KBM-7 (cell line): ENCODE data around the gene AATF.
A peak's percentile ranks its signal among the peaks of the same experiment; 100 is the strongest.

Experiments
- DNase-seq: peaks from one replicate; pipeline ENCODE4 v3.0.0-alpha.2; 2015
- in situ Hi-C: fragments of 300-500 bp; cut with MboI; formaldehyde crosslinking; loops from 2 replicates; pipeline ENCODE4 v1.14.3; 2020; ENCODE audit warnings: low sequenced_read_pairs, low pct_unique_long_range_greater_than_20kb, mixed read lengths

The AATF gene

DNA sequence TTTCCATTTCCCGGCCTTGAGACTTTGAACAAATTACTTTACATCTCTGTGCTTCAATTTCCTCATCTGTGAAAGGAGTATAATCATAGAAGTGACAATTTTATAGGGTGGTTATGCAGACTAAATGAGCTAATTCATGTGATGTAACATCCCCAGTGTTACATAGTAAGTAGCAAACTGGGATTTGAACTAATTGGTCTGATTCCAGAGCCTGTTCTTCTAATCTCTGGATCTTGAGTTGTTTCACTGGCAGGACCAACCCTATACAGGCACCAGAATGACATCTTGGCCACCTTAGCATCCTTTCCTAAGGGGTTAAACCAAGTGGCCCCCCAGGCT is 77.7 kb downstream of the AATF start:
- no peak for DNase-seq
- in situ Hi-C loops = no loop called here

DNA sequence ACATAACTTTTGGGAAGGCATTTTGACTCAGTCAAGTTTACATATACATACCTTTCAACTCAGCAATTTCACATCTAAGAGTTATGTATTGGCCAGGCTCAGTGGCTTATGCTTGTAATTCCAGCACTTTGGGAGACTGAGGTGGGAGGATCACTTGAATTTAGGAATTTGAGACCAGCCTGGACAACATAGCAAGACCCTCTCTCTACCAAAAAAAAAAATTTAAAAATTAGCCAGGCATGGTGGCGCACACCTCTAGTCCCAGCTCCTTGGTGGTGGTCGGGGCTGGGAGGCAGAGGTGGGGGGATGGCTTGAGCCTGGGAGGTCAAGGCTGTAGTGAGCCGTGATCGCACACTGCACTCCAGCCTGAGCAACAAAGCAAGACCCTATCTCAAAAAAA is 79.3 kb downstream of the AATF start:
- no peak for DNase-seq
- in situ Hi-C loops = no loop called here

DNA sequence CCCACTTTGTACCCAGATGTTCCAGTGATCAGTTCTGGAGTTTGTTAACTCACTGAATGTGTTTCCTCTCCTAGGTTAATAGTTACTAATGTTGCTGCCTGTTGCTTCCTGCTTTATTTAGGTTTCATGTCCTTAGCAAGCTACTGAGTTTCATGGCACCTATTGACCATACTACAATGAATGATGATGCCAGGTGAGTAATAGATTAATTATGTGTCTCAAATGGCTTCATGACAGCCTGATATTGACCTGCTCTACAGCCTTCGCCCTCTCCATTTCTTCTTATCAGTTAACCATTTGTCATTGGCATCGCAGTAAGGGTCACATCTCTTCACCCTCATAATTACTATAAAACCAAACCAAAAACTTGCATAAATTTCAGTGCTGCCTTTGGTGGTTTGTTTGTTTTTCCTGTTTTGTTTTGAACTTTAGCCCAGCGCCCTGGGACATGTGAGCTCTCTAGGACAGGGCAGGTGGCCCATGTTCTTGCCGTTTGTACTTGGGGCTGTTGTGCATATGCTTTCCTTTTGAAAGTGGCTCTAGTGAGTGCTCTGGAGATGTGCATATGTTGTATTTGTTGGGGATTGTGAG is 82.8 kb downstream of the AATF start:
- in situ Hi-C loops = no loop called here
- DNase-seq = no peak

DNA sequence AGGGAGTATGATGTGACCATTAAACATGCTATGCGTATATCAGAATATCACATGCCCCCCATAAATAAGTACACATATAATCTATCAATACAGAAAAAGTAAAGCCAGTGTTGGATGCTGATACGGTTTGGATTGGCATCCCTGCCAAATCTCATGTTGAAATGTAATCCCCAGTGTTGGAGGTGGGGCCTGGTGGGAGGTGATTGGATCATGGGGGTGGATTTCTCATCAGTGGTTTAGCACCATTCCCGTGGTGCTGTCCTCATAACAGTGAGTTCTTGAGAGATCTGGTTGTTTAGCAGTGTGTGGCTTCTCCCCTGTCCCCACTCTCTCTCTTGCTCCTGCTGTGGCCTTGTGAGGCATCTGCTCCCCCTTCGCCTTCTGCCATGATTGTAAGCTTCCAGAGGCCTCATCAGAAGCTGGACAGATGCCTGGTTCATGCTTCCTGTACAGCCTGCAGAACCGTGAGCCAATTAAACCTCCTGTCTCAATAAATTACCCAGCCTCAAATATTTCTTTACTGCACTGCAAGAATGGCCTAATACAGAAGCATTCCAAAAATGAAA is 88.9 kb downstream of the AATF start:
- in situ Hi-C loops = no loop called here
- DNase-seq = no peak

DNA sequence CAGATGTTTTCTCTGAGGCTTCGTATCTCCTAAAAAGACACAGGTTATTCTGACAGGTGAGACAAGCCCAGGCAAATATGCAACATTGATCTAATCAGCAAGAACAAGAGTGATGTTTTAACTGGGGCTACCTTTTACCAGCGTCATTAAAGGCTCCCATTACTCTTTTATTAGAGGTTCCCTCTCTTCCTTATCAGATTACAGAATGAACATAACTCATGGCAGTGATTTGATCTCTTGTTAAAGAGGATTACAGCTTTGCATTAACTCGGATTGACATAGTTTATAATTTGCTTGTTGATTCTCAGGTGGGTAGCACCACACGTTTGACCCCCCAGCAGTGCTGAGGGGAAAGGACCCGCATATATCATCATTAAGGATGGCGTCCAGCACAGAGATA is 90.5 kb downstream of the AATF start:
- DNase-seq = no peak
- in situ Hi-C loops = no loop called here

DNA sequence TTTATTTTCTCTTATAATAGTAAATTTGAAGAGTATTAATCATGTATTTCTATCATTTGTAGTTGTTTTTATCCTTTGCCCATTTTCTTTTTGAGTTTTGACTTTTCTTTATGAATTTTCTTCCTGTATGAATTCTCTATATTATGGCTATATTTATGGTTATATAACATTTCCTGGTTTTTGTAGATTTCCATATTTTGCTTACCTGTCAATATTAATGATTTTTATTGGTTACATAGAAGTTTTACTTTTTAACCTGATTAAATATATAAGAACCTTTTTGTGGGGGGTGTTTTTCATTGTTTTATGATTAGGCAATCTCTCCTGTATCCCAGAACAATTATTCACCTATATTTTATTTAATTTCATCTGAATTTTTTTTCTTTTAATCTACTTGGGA is 93.2 kb downstream of the AATF start:
- DNase-seq = no peak
- in situ Hi-C loops = no loop called here

DNA sequence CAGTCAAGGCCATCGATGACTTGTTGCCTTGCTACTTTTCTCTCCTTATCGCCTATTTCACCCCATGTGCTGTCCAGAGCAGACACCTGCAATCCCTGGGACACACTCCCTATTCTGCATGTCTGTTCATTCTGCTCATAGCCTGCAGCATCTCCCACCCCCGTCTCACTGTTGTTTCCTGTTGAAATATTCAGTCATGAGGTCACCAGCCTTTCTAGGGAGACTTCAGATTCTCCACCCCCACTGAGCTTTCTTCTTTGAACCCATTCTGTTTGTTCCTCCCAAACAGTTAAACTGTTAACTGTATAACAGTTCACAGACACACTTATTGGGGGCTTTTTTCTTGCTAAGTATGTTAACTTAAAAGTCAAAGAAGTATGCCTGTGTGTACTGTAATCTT is 94.4 kb downstream of the AATF start:
- DNase-seq = no peak
- in situ Hi-C loops = no loop called here

DNA sequence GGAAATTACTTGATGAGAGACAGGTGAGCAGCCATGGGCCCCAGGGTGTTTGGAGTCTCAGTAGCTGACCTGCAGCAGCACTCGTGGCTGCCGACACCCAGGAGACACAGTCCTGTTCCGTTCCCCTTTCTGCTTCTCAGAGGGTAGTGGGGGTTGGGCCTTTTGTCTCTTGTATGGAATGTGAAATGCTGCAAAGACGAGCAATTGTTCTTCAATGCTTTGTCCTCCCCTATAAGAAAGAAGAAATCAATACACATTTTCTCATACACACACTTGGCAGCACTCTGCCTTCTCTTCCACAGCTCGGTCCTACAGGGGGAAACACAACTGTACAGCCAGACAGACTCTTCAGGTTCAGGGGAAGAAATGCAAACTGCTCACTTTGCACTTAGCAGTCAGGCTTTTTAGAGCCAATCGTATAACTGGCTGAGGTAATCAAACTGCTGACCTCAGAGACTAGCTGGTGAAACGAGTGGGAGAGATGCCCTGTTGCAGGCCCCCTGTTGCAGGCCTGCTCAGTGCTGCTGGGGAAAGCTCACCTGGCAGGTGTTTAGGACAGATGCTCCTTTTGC is 96.7 kb downstream of the AATF start:
- no peak for DNase-seq
- in situ Hi-C loops = no loop called here

DNA sequence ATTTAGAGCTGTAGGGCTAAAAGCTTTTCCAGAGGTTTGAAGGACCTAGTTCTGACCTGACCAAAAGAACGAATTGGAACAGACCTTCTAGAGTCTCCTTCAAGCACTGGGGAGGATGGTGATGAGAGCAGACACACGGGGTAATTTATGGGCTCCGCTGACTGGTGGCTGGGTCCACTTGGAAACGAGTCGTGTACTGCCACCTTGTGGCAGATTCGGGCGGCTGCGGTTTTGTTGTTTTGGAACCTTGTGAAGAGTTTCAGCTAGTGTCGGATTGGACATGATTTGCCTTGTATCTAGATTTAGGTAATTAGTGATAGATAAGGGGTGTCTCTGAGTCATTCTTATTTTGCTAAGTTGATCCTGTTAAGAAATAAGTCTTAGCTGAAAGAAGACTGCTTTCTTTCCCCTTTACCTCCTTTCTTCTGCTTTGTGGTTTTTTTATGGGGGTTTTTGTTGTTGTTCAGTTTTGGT is 98.9 kb downstream of the AATF start:
- in situ Hi-C loops = no loop called here
- DNase-seq = peak; percentile 87

DNA sequence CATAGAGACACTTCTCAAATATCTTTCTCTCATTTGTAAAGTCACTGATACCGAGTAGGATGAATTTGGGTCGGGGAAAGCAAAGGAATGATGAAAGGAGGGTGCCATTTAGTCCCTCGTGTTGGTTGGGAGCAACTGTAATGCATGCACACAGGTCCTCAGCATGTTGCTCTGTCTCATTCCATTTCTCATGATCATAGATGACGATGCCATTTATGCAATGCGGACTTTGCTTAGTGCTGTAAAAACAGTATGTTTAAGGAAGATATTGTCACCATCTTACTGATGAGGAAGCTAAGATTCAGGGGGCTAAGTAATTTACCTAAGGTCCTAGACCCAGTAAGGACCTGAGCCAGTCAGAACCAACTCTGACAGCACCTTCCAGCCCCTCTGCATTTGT is 100.1 kb downstream of the AATF start:
- in situ Hi-C loops = no loop called here
- no peak for DNase-seq

DNA sequence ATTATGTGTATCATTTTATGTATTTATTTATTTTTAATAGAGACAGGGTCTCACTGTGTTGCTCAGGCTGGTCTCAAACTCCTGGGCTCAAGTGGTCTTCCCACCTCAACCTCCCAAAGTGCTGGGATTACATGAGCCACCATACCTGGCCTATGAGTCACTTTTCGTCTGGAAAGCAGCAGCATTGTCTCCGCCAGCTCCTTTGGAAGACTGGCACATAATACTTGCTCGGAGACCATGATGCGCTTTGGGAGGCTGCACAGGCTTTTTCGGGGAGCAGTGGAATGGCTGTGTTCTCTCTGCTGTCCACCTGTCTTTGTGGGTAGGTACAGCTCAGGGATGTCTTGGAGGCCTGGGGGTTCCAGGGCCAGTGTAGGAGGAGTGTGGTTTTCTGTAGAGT is 102.2 kb downstream of the AATF start:
- in situ Hi-C loops = loop anchor here (25.0 kb wide), 1 partner anchor 439 kb away; the partner anchor contains the start of gene MRM1
- no peak for DNase-seq

DNA sequence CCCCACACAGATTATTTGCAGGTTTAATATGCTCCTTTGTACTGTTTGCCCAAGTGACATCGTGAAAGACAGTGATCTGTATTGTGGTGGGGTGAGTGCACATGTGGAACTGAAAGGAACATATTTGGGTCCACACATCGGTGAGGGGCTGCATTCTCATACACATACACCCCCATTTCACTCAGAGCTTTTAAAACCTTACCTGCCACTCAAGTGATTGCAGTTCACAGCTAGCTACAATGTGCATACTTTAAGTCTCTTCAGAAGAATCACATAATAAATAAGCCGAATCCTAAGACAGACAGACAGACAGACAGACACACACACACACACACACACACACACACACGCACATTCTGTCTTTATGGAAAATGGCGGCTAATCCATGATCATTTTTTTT is 102.6 kb downstream of the AATF start:
- in situ Hi-C loops = loop anchor here (25.0 kb wide), 1 partner anchor 439 kb away; the partner anchor contains the start of gene MRM1
- no peak for DNase-seq

DNA sequence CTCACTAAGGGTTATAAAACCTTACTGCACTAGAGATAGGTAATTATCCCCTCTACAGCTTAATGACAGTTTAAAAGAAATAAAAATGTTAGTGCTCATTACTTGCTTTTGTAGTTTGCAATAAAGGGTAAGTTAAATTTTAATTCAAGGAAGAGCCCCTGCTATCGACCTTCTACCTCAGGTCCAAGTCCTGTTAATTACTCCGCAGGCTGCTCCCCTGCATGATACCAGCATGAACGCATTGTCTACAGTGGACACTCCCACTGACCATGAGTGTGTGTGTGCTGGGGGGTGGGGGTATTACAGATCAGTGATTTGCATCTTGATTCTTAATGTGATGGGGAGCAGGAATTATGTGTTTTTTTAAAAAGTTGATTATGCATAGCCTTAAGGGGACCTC is 103.1 kb downstream of the AATF start:
- no peak for DNase-seq
- in situ Hi-C loops = loop anchor here (25.0 kb wide), 1 partner anchor 440 kb away; the partner anchor contains the start of gene MRM1

DNA sequence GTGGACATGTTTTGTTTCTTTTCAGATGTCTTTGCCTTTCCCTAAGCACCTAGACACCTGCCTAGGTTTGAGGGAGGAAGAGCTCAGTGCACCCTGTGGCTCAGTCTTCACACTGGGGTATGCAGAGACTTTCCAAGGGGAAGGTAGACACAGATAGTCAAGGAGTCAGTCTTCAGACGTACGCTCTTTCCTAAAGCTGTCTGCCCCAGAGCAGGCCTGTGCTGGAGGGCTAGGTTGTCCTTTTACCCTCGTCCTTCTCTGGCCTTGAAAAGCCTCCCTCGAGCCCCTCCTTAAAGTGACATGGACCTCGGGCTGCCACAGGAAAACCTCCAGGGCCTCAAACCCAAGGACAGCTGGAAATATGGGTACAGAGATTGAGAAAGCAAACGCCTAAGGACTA is 103.7 kb downstream of the AATF start:
- in situ Hi-C loops = loop anchor here (25.0 kb wide), 1 partner anchor 440 kb away; the partner anchor contains the start of gene MRM1
- no peak for DNase-seq

DNA sequence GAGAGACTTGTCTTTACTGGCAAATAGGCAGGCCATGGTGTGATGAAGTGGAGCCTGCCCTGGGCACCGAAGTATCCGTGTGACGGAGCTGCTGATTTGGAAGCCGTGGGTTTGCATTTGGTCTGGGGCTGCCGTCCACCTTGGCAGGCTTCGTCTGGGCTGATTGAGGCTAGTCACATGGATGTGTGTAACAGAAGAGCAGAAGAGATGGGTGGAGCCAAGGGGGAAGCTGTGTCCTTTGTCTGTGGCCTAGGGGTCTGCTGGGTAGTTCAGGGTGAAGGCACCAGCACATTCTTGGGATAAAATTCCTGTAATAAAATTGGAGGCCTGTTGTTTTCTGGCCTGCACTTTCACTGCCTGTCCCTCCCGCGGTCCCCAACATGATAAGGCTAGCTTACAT is 106.1 kb downstream of the AATF start:
- DNase-seq = no peak
- in situ Hi-C loops = loop anchor here (25.0 kb wide), 1 partner anchor 443 kb away; the partner anchor contains the start of gene MRM1

DNA sequence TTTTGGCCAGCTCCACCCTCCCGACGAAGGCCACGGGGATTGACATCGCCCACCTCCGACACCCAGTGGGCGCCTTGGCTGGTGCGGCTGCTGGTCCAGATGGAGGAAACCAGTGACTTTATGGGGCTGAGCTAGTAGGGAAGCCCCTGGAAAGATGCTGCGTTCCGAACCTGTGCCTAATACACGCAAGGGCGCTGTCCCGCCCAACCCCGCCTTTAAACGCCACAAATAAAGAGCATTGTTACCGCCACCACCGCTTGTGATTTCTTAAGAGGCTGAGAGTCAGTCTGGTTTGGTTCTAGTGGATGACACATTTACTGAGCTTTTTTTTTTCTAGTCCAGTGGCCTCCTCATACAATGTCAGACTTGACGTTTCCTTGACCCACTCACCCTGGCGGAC is 107.9 kb downstream of the AATF start:
- in situ Hi-C loops = loop anchor here (25.0 kb wide), 1 partner anchor 444 kb away; the partner anchor contains the start of gene MRM1
- DNase-seq = no peak

DNA sequence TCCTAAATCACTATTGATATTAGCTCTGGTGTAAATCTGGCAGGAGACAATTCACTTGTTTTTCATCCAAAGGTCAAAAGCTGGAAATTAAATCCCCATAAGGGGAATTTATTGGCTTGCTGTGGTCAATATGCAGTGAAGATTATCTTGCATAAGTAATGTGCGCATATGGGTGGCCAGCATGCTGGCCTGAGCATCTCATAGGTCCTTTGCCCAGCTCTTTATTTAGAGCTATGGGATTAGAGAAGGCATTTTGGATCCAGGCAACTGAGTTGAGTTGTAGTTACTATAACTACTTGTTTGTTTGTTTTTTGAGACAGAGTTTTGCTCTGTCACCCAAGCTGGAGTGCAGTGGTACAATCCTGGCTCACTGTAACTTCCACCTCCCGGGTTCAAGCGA is 110.7 kb downstream of the AATF start:
- in situ Hi-C loops = loop anchor here (25.0 kb wide), 1 partner anchor 447 kb away; the partner anchor contains the start of gene MRM1
- no peak for DNase-seq

DNA sequence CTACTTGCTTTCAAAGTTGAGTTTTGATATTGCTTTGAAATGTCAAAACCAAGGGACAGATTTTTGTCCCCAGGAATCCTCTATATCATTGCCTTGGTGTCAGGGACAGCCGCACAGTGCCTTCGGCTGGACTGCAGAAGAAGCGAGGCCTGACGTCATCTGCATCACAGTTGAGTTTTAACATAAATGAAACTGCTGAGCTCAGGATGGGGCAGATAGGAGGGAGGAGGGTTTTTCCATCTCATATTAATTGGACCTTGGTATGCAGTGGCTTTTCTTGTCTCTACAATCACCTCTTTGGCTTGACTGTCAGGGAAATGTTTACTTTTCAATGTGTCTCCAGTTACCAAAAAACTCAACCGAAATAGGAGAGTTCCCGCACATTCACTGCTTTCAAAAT is 111.3 kb downstream of the AATF start:
- in situ Hi-C loops = loop anchor here (25.0 kb wide), 1 partner anchor 448 kb away; the partner anchor contains the start of gene MRM1
- no peak for DNase-seq

DNA sequence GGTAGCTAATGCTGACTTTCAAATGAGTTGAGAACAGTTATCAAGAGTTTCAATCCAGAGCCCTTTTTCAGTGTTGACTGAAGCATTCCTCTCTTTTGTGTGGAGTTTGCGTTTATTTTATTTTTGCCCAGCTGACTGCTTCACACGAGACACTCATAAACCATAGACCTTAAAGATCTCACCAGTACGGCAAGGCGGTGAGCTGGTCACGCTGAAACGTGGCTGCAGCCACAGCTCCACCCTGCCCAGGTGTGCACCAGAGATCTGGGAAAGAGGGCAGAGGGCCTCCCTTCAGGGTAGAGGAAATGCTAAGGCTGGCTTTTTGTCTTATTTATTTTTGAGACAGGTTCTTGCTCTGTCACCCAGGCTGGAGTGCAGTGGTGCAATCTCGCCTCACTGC is 112.2 kb downstream of the AATF start:
- in situ Hi-C loops = loop anchor here (25.0 kb wide), 1 partner anchor 449 kb away; the partner anchor contains the start of gene MRM1
- DNase-seq = no peak

DNA sequence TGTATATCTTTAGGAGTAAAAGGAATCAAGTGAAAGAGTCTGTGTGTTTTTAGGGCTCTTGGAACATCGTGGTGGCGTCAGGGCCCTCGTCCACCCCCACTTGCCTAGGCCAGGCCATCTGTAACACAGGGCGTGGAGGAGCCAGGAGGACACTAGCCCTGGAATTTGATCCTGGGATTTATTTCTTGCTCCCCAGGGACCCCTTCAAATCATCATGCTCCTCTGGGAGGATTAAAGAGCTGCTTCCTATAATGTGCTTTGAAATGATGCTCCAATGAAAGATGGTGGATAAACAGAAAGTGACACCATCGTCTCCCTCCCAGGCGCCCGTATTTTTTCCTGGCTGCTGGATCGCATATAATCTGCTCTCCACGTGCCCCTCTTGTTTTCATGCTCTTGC is 113.3 kb downstream of the AATF start:
- DNase-seq = no peak
- in situ Hi-C loops = loop anchor here (25.0 kb wide), 1 partner anchor 450 kb away; the partner anchor contains the start of gene MRM1
